ENCODE measurements around the gene TRAF1. TPM values are rescaled to one million over a fixed set of nuclear protein-coding genes. Genes with fewer than 3 reads are reported as not detected.

TRAF1 gene
- total and polyA plus RNA-seq, 2 of the 13 experiments (the other 11 are each of a cell fraction or from before 2014, with no cell fraction given) = 0.44 to 1.0 TPM

GRCh38 chr9:120924698-120925534 lies 1.7 kb downstream of the TRAF1 start:
- Histone ChIP-seq H4K20me1 (ENCODE audit: insufficient read depth, low read length) (no peaks in the 10 kb centered on the region), H3K4me1 (ENCODE audit: insufficient read depth, low read length) (peaks cover 32% of the 10 kb centered on the region), H3K4me3 (replicated peaks in 1 of 3; ENCODE audit: insufficient read depth in 1 of 3, low read depth in 2 of 3, low read length in 3 of 3) (no peak overlapping the region), H3K27me3 (ENCODE audit: control insufficient read depth in 1 of 2, insufficient read depth in 2 of 2, low read length in 2 of 2) (peaks cover 2 to 17% of the 10 kb centered on the region in 2 experiments; a peak in 2 of 5 replicates), H3K27ac (ENCODE audit: extremely low read length, insufficient read depth, low read length) (no peak overlapping the region), H3K9me3 (ENCODE audit: low read length) (no peaks in the 10 kb centered on the region), H3K4me2 (ENCODE audit: low read depth, low read length) (no peak overlapping the region), H3K9ac (ENCODE audit: insufficient read depth, low read depth, low read length) (no peak overlapping the region), H2AFZ (ENCODE audit: low read length) (no peak overlapping the region), H3K36me3 (replicated peaks in 1 of 2; ENCODE audit: control insufficient read depth in 1 of 2, insufficient read depth in 2 of 2, low read length in 2 of 2) (no peaks in the 10 kb centered on the region), H3K79me2 (ENCODE audit: insufficient read depth, low read length) (no peaks in the 10 kb centered on the region)
- no peak for FAIRE-seq
- no peak for TF ChIP-seq FOXM1 (CRISPR knock-in tag; IDR thresholded peaks at IDR 0.05)
- no peak for TF ChIP-seq KLF9 (CRISPR knock-in tag; IDR thresholded peaks at IDR 0.05; ENCODE audit: low read depth)
- 40% methylated on average over 11 of the region's 11 CpGs for WGBS (ENCODE audit: low lambda C conversion rate)
- in situ Hi-C loops (cut with HindIII; ENCODE audit: extremely low pct_ligation_motif_present, low pct_unique_long_range_greater_than_20kb) (no loop called here), intact Hi-C loops (cut with micrococcal nuclease; ENCODE audit: unreplicated experiment) (loop anchor here (5.0 kb wide), 1 partner anchor 33 kb away; no protein-coding TSS in a partner anchor)
- CTCF ChIA-PET (ENCODE audit: low intra/inter-chr PET ratio, low total read pairs) = no interaction called here
- POLR2A ChIA-PET = no interaction called here
- ATAC-seq = no peak
- DNase-seq (ENCODE audit: low spot score) = no peak
- BruUV-seq (replicated peaks) = no TSS peak

DNA sequence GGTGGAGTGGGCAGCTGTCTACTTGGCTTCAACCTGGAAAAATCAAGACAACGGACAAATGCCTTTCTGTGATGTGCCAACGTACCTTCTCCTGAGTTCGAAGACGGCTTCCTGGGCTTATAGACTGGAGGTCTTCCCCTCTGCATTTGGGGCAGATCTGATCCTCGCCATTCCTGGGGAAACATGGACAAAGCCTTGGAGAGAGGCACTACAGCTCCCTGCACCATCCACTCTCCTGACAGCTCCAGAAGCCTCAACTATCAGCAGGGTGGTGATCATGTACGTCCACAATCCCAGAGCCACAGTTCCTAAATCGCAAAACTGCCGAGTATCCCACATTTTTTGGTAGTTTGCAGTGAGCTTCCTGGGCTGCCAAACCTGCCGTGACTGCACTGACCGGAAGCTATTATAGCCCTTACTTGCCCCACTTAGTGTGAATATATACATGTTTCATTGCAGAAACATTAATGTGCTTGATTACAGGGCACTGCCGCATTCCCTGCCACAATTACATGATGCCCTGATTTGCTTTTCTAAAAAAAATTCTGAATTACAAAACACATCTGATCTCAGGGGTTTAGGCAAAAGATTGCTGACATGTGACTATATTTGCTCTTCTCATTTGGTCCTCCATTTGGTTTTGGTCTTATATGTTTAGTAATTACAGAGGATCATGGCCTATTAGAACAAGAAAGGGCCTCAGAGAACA lies 2.8 kb downstream of the TRAF1 start:
- FAIRE-seq = no peak
- H3K27me3 ChIP-seq (ENCODE audit: control insufficient read depth in 1 of 2, insufficient read depth in 2 of 2, low read length in 2 of 2) = peaks cover 2 to 17% of the 10 kb centered on the region in 2 experiments; a peak in 2 of 5 replicates
- no peak for ATAC-seq
- CTCF ChIA-PET (ENCODE audit: low intra/inter-chr PET ratio, low total read pairs) = no interaction called here
- H4K20me1 ChIP-seq (ENCODE audit: insufficient read depth, low read length) = no peaks in the 10 kb centered on the region
- no peak overlapping the region for H3K27ac ChIP-seq (ENCODE audit: extremely low read length, insufficient read depth, low read length)
- in situ Hi-C loops (cut with HindIII; ENCODE audit: extremely low pct_ligation_motif_present, low pct_unique_long_range_greater_than_20kb) (no loop called here), intact Hi-C loops (cut with micrococcal nuclease; ENCODE audit: unreplicated experiment) (no loop called here)
- H3K4me2 ChIP-seq (ENCODE audit: low read depth, low read length) = no peak overlapping the region
- no peak overlapping the region for H3K9ac ChIP-seq (ENCODE audit: insufficient read depth, low read depth, low read length)
- TF ChIP-seq RNF2 (conservative IDR thresholded peaks at IDR 0.05; ENCODE audit: low read depth) (no peak), ZNF782 (CRISPR knock-in tag; IDR thresholded peaks at IDR 0.05; ENCODE audit: borderline replicate concordance) (no peak), MAX (IDR thresholded peaks at IDR 0.05) (no peak), KMT2A (CRISPR knock-in tag; IDR thresholded peaks at IDR 0.05) (no peak), CHD2 (IDR thresholded peaks at IDR 0.05; ENCODE audit: low read depth, low read length) (no peak), ZNF619 (CRISPR knock-in tag; IDR thresholded peaks at IDR 0.05) (no peak)
- TF ChIP-seq, protein P1, sequence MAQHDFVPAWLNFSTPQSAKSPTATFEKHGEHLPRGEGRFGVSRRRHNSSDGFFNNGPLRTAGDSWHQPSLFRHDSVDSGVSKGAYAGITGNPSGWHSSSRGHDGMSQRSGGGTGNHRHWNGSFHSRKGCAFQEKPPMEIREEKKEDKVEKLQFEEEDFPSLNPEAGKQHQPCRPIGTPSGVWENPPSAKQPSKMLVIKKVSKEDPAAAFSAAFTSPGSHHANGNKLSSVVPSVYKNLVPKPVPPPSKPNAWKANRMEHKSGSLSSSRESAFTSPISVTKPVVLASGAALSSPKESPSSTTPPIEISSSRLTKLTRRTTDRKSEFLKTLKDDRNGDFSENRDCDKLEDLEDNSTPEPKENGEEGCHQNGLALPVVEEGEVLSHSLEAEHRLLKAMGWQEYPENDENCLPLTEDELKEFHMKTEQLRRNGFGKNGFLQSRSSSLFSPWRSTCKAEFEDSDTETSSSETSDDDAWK (CRISPR knock-in tag; IDR thresholded peaks at IDR 0.05) = no peak
- TF ChIP-seq, protein P2, sequence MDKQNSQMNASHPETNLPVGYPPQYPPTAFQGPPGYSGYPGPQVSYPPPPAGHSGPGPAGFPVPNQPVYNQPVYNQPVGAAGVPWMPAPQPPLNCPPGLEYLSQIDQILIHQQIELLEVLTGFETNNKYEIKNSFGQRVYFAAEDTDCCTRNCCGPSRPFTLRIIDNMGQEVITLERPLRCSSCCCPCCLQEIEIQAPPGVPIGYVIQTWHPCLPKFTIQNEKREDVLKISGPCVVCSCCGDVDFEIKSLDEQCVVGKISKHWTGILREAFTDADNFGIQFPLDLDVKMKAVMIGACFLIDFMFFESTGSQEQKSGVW (CRISPR knock-in tag; IDR thresholded peaks at IDR 0.05; ENCODE audit: borderline replicate concordance) = no peak
- TF ChIP-seq, protein P3, sequence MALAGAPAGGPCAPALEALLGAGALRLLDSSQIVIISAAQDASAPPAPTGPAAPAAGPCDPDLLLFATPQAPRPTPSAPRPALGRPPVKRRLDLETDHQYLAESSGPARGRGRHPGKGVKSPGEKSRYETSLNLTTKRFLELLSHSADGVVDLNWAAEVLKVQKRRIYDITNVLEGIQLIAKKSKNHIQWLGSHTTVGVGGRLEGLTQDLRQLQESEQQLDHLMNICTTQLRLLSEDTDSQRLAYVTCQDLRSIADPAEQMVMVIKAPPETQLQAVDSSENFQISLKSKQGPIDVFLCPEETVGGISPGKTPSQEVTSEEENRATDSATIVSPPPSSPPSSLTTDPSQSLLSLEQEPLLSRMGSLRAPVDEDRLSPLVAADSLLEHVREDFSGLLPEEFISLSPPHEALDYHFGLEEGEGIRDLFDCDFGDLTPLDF (CRISPR knock-in tag; IDR thresholded peaks at IDR 0.05) = no peak
- TF ChIP-seq, protein P4, sequence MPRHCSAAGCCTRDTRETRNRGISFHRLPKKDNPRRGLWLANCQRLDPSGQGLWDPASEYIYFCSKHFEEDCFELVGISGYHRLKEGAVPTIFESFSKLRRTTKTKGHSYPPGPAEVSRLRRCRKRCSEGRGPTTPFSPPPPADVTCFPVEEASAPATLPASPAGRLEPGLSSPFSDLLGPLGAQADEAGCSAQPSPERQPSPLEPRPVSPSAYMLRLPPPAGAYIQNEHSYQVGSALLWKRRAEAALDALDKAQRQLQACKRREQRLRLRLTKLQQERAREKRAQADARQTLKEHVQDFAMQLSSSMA (CRISPR knock-in tag; IDR thresholded peaks at IDR 0.05) = no peak
- POLR2A ChIA-PET = no interaction called here
- H2AFZ ChIP-seq (ENCODE audit: low read length) = no peak overlapping the region
- no peak for DNase-seq (ENCODE audit: low spot score)
- H3K9me3 ChIP-seq (ENCODE audit: low read length) = no peaks in the 10 kb centered on the region
- H3K79me2 ChIP-seq (ENCODE audit: insufficient read depth, low read length) = no peaks in the 10 kb centered on the region
- BruUV-seq (replicated peaks) = no TSS peak
- WGBS (ENCODE audit: low lambda C conversion rate) = 66% methylated on average over 9 of the region's 11 CpGs
- H3K36me3 ChIP-seq (replicated peaks in 1 of 2; ENCODE audit: control insufficient read depth in 1 of 2, insufficient read depth in 2 of 2, low read length in 2 of 2) = no peaks in the 10 kb centered on the region
- H3K4me3 ChIP-seq (replicated peaks in 1 of 3; ENCODE audit: insufficient read depth in 1 of 3, low read depth in 2 of 3, low read length in 3 of 3) = no peak overlapping the region
- peaks cover 33% of the 10 kb centered on the region for H3K4me1 ChIP-seq (ENCODE audit: insufficient read depth, low read length)

Measured in HepG2 (cell line).